PC-9 (cell line): ENCODE measurements around the gene ATP5MC2.

ENCODE experiments used
- CTCF ChIP-seq: fragments of 200-600 bp; sonication (generic); conservative IDR thresholded peaks from 2 replicates; pipeline ENCODE4 v1.6.1; 2017; ENCODE audit warnings: mixed run types, antibody characterized with exemption, mild to moderate bottlenecking, moderate library complexity
- EZH2 ChIP-seq: fragments of 200-600 bp; sonication (generic); IDR thresholded peaks from 2 replicates; pipeline ENCODE4 v1.8.0; 2017; ENCODE audit warnings: antibody characterized with exemption, low read depth

- no peak for TF ChIP-seq EZH2
- TF ChIP-seq CTCF, result no peak
Measured at GRCh38 chr12:53683494-53683893, 7.6 kb upstream of the ATP5MC2 start.
